T-helper 2 cell (primary cell): ENCODE measurements around the gene KRT9.
"Not testable (repeated sequence)": the region's sequence is repeated elsewhere in the genome, so short reads cannot be mapped to it uniquely, and the experiment has no call there.

ENCODE experiments used
- DNase-seq, 5 experiments: peaks; one replicate each; pipeline versions ENCODE4 v3.0.0 to v3.0.0-alpha.2; 2012 to 2022

KRT9 gene

DNA sequence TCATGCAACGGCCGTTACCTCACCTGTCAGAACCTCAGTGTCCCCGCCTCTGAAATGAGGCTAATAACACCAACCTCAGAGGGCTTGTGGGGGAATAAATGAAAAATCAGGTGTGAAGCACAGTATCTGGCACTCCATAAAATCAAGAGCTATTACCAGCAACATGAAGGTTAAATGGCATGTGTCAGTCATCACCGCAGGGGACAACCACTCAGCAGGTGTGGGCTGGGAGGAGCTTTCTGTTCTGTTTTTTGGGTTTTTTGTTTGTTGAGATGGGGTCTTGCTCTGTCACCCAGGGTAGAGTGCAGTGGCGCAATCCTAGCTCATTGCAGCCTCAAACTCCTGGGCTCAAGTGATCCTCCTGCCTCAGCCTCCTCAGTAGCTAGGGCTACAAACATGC, 26.9 kb downstream of the KRT9 start:
- DNase-seq: no peak

GRCh38 chr17:41544491-41544892, 27.4 kb downstream of the KRT9 start:
- no peak for DNase-seq

GRCh38 chr17:41542786-41543185, 29.1 kb downstream of the KRT9 start:
- not testable (repeated sequence) for DNase-seq

GRCh38 chr17:41542357-41542756, 29.5 kb downstream of the KRT9 start:
- no peak for DNase-seq

GRCh38 chr17:41540921-41541625, 30.8 kb downstream of the KRT9 start:
- DNase-seq: no peak

DNA sequence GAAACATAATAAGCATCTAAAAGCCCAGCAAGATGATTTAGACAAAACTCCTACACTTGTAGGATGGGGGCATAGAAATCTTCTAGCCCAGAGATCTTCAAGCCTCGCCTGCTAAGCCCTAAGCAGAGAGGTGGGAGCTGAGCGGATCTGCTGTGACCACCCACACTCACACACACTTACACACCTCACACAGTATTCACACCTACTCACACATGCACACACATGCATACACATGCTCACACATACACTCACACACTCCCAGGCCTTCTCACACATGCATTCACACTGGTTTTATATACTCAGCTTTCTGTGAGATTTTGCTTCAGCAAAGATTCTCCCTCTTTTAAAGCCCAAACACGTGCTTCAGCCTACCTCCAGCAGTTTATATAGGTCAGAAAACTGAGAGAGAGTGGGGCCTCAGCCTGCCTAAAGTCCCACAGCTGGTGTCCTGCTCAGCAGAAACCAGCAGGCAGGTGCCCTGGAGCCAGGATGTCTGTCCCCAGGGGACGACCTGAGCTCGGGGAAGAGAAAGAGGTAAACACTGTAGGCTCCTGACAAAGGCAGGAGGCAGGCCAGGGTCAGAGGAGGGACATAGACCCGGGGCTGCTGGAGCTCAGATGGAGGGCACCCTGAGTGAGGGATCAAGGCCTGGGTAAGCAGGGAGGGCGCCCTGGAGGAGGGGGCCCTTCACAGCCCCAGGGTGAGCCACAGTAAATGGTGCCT, 31.7 kb downstream of the KRT9 start:
- DNase-seq: no peak

DNA sequence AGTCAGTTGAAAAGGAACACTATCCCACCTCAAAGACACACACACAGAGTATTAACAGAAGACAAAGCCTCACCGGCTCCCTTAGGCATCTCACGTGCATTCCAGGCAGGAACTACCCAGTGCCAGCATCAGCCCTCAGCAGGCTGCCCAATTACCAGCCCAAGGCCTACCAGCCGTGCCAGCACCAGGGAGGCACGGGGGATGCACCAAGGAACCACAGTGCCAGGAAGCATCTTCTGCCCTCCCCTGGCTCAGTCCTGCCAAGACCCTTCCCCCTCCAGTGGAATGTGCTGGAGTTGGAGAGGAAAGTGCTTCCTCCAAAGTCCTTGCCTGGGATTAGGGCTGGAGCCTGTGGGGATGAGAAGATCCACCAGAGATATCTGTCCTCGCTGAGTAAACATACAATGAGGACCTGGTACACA, 32.8 kb downstream of the KRT9 start:
- no peak for DNase-seq

- no peak for DNase-seq
These were observed 33.3 kb downstream of the KRT9 start for GRCh38 chr17:41538565-41538991.

DNA sequence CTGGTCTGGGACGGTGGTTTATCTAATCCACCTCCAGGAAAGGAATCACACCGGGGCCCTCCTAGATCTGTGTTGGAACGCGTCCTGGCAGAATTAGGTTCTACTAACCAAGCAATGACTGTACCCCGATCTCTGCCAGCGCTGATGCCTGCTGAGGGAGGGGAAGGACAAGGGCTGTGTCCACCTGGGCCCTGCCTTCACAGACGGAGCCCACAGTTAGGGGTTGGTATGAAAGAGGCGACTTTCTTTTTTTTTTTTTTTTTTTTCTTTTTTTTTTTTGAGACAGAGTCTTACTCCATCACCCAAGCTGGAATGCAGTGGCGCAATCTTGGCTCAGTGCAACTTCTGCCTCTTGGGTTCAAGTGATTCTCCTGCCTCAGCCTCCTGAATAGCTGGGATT, 33.9 kb downstream of the KRT9 start:
- DNase-seq: no peak

- DNase-seq: no peak
These were observed 34.3 kb downstream of the KRT9 start for GRCh38 chr17:41537614-41537954.

DNA sequence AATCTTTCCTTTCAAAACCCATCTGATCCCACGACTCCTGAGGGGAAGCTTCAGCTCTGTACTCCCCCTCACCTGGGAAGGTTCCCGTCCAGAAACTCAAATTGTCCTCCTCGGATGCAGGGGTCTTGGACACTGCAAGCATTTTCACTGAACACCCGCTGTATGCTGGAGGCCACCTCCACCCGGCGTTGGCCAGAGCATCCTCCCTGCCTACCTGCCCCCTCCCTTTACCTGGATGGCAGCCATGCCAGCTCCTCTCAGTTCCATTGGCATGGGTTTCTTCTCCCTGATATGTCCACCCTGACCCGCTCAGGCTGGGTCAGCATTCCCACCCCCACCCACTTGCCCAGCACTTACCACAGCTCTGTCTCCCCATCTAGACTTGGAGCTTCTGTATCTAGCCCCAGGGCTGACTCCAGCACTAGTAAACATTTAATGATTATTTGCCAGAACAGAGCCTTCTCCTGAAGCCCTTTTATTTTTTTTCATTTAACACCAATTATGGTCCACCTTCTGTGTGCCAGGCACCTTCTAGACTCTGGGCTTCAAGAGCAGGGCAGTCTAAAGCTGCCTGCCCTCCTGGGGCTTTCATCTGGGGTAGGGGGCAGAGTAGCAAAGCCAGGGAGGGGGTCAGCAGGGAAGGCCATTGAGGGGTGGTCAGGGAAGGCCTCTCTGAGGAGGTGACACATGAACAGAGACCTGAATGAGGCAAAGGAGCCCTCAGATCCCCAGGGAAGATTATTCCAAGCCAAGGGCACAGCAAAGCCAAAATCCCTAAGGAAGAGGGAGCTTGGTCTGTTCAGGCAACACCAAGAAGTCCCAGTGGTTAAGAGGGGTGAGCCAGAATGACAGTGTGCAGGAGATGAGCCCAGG, 34.9 kb downstream of the KRT9 start:
- no peak for DNase-seq

GRCh38 chr17:41535764-41536481, 35.9 kb downstream of the KRT9 start:
- no peak for DNase-seq

- DNase-seq: no peak
These were observed 36.8 kb downstream of the KRT9 start for GRCh38 chr17:41534899-41535546.

- no peak for DNase-seq
These were observed 38.2 kb downstream of the KRT9 start for GRCh38 chr17:41533613-41534012.

DNA sequence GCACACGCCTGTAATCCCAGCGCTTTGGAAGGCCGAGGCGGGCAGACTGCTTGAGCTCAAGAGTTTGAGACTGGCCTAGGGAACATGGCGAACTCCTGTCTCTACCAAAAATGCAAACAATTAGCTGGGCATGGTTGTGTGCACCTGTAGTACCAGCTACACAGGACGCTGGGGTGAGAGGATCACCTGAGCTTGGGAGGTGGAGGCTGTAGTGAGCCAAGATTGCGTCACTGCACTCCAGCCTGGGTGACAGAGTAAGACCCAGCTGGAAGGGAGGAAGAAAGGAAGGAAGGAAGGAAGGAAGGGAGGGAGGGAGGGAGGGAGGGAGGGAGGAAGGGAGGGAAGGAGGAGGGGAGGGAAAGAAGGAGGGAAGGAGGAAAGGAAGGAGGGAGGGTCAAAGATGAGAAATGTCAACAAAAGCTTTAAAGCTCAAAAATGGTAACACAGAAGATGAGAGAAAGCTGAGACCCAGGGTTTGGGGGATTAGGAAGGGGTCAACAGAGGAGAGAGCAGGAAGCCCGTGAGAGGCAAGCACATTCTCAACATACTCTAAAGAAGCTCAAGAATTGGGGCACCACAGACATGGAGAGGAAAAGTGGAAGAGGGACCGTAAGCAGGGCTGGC, 38.8 kb downstream of the KRT9 start:
- DNase-seq: no peak

GRCh38 chr17:41531993-41532392, 39.9 kb downstream of the KRT9 start:
- DNase-seq: no peak

GRCh38 chr17:41530062-41531048, 41.5 kb downstream of the KRT9 start:
- DNase-seq: no peak

GRCh38 chr17:41529491-41529915, 42.4 kb downstream of the KRT9 start:
- DNase-seq: no peak

GRCh38 chr17:41528959-41529353, 42.9 kb downstream of the KRT9 start:
- DNase-seq: no peak
